Right lung (tissue), 5 donors: ENCODE measurements around the gene ITIH1. TPM values are rescaled to one million over a fixed set of nuclear protein-coding genes. Genes with fewer than 3 reads are reported as not detected.
"Not testable (repeated sequence)": the region's sequence is repeated elsewhere in the genome, so short reads cannot be mapped to it uniquely, and the experiment has no call there.

Source experiments
- DNase-seq, 2 donors: peaks; one replicate each; pipeline ENCODE4 v3.0.0-alpha.2; 2013
- polyA plus RNA-seq, 5 donors: library from polyadenylated mRNA; unstranded; fragments of 120-200 nt; gene quantifications; one replicate each; pipeline versions ENCODE4 v1.2.1 to v1.2.3, GENCODE V29; 2013; ENCODE audit warnings: inconsistent platforms in 1 of 5, low replicate concordance in 1 of 5; ENCODE audit not compliant: insufficient read length in 5 of 5, insufficient read depth in 1 of 5

Gene ITIH1
- polyA plus RNA-seq, 5 donors = 0.15 to 6.0 TPM; not detected in 3

- DNase-seq = no peak
Observed at GRCh38 chr3:52773361-52774065, 3.9 kb upstream of the ITIH1 start.

- no peak for DNase-seq
Observed at GRCh38 chr3:52774066-52774713, 3.2 kb upstream of the ITIH1 start.

- no peak for DNase-seq
Observed at GRCh38 chr3:52774901-52775864, 2.2 kb upstream of the ITIH1 start.

GRCh38 chr3:52775877-52776276, 1.5 kb upstream of the ITIH1 start:
- no peak for DNase-seq

GRCh38 chr3:52776486-52776885, 913 bp upstream of the ITIH1 start:
- not testable (repeated sequence) for DNase-seq

GRCh38 chr3:52777959-52778805, 783 bp downstream of the ITIH1 start:
- DNase-seq = no peak

- no peak for DNase-seq
Observed at GRCh38 chr3:52779011-52779836, 1.8 kb downstream of the ITIH1 start.

- no peak for DNase-seq
Observed at GRCh38 chr3:52779837-52780585, 2.6 kb downstream of the ITIH1 start.

- DNase-seq = no peak
Observed at GRCh38 chr3:52781741-52782140, 4.3 kb downstream of the ITIH1 start.

- no peak for DNase-seq
Observed at GRCh38 chr3:52782412-52783210, 5.2 kb downstream of the ITIH1 start.

- DNase-seq = no peak
Observed at GRCh38 chr3:52783211-52783555, 5.8 kb downstream of the ITIH1 start.

GRCh38 chr3:52784021-52784621, 6.7 kb downstream of the ITIH1 start:
- DNase-seq = no peak

- no peak for DNase-seq
Observed at GRCh38 chr3:52784931-52785590, 7.7 kb downstream of the ITIH1 start.

- no peak for DNase-seq
Observed at GRCh38 chr3:52786330-52787215, 9.2 kb downstream of the ITIH1 start.

- no peak for DNase-seq
Observed at GRCh38 chr3:52787246-52787645, 9.8 kb downstream of the ITIH1 start.

GRCh38 chr3:52787672-52788625, 10.6 kb downstream of the ITIH1 start:
- DNase-seq = no peak
